Ishikawa (cell line): Measurements from ENCODE around the gene HPS3.

Source experiments
- NFIC ChIP-seq: IDR thresholded peaks from 2 replicates; pipeline ENCODE4 v1.6.1; 2012
- TF ChIP-seq, protein P1 (sequence below): IDR thresholded peaks from 2 replicates; pipeline ENCODE4 v1.6.1; 2012; ENCODE audit warnings: low read depth, mild to moderate bottlenecking

GRCh38 chr3:149151843-149152242 is 22.4 kb downstream of the HPS3 start:
- TF ChIP-seq, protein P1, sequence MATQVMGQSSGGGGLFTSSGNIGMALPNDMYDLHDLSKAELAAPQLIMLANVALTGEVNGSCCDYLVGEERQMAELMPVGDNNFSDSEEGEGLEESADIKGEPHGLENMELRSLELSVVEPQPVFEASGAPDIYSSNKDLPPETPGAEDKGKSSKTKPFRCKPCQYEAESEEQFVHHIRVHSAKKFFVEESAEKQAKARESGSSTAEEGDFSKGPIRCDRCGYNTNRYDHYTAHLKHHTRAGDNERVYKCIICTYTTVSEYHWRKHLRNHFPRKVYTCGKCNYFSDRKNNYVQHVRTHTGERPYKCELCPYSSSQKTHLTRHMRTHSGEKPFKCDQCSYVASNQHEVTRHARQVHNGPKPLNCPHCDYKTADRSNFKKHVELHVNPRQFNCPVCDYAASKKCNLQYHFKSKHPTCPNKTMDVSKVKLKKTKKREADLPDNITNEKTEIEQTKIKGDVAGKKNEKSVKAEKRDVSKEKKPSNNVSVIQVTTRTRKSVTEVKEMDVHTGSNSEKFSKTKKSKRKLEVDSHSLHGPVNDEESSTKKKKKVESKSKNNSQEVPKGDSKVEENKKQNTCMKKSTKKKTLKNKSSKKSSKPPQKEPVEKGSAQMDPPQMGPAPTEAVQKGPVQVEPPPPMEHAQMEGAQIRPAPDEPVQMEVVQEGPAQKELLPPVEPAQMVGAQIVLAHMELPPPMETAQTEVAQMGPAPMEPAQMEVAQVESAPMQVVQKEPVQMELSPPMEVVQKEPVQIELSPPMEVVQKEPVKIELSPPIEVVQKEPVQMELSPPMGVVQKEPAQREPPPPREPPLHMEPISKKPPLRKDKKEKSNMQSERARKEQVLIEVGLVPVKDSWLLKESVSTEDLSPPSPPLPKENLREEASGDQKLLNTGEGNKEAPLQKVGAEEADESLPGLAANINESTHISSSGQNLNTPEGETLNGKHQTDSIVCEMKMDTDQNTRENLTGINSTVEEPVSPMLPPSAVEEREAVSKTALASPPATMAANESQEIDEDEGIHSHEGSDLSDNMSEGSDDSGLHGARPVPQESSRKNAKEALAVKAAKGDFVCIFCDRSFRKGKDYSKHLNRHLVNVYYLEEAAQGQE, result no peak
- TF ChIP-seq NFIC, result no peak
